Stimulated activated CD4-positive, alpha-beta T cell treated with anti-CD3 and anti-CD28 coated beads, Interleukin-4, amount 100 ng/mL, for 4 hours (primary cell): ENCODE data around the gene CALML3.

Source experiments
- DNase-seq, 2 experiments: peaks; one replicate each; pipeline ENCODE4 v3.0.0-alpha.2; 2020

Gene CALML3

DNA sequence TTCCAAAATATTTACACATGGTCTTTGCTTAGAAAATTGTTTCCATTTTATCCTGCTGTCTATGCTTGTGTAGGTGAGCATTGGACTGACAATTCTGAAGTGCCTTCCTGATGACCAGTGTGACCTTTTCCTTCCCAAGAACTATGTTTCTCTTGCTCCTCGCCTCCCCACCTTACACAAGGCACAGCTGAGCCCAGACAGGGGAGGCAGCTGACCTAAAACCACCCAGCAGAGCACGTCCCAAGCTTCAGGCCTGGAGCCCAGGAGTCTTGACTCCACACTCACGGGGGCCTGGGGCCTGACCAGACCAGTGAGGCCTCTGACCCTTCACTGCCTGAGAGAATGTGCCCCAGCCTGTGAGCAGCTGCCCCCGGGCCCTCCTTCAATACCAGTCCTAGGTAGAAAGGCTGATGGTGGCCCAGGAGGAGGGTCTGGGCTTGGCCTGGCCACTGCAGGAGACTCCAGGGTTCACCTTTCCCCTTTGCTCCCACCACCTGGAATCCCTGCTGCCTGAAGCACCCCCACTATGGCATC, 32.4 kb upstream of the CALML3 start:
- DNase-seq: no peak

DNA sequence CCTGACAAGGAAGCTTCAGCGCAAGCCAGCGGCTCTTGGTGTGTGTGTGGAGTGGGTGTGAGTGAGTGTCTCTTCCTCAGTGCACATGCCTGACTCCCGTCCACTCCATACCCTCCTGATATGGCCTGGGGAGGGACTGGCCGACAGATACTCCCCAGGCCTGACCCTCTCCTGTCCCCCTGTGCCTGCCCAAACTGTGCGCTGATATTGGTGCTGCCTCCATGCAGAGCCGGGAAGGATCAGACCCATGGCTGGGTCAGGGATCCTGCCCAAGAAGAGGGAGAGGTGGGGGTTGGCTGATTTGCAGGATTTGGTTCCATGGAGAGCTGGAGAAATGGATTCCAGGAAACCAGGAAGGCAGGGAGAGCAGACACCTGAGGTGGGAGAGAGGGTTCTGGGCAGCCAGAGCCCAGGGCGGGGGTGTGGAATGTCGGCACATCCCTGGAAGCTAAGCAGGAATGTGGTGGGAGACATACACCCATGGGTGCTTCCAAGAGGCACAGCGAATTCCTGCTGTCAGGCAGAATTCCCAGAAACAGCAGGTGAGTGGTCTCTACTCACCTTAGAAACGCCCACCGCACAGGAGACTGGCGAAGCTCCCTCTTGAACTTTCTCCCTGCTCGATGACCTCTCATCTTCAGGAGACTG, 31.7 kb upstream of the CALML3 start:
- DNase-seq: no peak

DNA sequence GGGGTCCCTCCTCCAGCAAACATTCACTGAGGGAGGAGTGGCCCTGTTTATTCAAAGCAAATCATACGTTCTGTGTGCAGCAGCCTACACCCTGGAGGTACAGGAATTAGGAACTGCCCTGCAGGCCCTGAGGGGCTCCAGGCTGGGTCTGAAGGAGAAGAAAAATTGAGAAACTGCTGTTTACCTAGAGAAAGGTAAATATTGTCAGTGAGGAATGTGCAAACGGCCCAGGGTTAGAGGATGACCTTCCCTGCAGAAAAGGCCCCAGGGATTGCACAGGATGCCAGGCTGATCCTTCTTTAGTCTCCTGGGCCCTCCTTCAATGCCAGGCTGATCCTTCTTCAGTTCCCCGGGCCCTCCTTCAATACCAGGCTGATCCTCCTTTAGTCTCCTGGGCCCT, 31.1 kb upstream of the CALML3 start:
- no peak for DNase-seq

DNA sequence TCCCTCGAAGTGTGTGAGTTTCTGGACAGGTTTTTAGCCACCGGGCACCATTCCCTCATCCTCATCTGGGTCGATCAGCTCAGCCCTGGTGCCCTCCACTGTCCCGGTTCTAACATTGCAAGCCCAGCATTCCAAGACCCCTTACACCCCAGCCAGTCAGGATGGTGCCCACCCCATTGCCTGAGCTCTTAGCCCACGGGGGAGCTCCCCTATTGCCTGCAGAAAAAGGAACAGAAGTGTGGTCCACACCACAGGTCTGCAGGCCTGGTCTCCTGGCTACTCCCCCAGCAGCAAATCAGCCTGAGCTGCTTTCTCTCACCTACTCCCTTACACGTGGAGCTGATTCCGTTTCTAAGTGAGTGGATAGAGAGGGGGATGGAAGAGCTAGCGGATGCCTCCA, 30.1 kb upstream of the CALML3 start:
- no peak for DNase-seq

DNA sequence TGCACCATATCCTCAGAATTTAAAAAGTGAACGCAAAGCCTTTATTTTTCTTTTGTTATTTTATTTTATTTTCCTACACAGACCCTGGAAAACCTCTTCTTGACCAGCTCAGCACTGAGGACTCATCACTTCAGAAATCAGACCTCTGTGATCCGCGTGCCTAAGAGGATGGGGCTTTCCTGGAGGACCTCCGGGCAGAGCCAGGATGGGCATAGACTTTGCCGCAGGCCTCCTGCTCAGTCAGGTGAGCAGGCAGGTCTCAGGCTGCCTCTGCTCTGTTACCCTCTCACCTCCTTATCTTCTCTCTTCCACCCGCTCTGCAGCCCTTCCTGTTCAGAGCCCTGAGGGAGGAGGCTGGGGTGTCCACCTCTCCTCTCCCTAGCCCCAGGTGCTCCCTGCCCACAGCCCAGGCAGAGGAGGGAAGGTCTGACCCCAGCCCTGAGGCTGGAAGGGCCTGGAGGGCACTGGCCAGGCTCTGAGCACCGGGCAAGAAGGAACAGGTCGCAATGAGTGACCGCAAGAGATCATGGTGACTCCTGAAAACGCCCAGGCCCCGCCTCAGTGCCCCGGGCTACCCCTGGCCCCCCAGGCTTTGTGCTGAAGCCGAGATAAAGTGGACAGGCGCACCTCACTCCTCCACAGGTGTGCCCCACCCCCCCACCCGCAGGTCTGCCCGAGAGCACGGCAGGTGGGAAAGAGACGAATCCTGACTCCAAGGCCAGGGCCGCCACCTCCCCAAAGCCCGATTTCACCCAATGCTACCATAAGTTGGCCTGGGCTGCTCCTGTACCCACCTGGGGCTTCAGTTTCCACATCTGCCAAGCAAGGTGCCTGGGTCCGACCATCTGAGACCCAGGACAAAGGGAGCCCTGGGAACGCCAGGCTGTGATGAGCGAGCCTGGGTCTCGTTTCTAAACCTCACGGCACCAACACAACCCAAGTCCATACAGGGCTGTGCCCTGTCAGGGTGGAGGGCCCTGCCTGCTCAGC, 28.2 kb upstream of the CALML3 start:
- no peak for DNase-seq

DNA sequence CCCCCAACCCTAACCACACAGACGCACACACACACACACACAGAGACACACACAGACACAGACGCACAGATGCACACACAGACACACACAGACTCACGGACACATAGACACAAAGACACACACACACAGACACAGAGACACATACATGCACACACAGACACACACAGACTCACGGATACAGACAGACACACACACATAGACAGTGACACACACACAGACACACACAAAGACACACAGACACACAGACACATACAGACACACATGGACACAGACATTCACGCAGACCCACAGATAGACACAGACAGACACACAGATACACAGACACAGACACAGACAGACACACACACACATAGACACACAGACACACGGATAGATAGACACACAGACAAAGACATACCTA, 27.5 kb upstream of the CALML3 start:
- no peak for DNase-seq

DNA sequence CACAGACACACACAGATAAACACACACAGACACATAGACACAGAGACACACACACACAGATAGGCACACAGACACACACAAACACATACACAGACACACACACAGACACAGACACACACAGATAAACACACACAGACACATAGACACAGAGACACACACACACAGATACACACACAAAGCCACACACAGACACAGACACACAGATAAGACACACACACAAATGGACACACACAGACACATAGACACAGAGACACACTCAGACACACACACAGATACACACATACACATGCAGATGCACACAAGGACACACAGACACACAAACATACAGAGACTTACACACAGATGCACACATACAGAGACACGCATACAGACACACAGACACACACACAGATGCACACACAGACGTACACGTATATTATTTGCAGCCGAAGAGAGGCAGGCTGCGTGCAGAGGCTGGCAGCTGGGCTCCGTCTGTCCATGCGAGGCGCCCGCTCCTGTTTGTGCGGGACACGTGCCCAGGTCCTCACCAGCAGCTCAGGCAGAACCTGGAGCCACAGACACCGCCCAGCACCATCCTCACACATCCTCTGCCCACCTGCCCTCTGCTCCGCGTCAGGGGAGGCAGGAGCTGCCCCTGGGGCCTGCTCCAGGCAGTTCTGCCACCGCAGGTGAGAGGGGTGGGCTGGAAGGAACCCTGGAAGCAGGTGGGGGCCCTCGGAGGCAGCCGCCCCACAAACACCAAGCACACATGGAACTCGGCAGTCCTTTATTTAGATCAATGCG, 26.6 kb upstream of the CALML3 start:
- DNase-seq: no peak

DNA sequence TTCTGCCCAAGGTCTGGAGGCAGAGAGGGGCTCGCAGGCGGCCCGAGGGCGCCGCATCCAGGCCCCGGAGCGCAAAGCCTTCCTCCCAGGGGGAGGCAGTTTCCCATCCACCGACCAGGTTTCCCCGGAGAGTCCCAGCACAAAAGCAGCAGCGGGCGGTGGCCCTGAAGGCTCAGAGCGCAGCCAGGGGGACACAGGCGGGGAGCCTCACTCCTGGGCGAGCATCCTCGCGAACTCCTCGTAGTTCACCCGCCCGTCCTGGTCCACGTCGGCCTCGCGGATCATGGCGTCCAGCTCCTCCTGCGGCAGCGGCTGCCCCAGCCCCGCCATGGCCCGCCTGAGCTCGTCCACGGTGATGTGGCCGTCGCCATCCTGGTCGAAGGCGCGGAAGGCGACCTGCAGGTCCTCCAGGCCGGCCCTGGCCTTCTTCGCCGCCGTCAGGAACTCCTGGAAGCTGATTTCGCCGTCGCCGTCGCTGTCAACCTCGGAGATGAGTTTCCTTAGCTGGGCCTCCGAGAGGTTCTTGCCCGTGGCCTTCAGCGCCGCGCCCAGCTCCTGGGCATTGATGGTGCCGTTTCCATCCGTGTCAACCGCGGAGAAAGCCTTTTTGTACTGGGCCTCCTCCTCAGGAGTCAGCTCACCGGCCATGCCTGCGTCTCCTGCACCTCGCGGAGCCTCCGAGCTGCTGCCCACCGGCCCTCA, 25.8 kb upstream of the CALML3 start:
- DNase-seq: no peak

DNA sequence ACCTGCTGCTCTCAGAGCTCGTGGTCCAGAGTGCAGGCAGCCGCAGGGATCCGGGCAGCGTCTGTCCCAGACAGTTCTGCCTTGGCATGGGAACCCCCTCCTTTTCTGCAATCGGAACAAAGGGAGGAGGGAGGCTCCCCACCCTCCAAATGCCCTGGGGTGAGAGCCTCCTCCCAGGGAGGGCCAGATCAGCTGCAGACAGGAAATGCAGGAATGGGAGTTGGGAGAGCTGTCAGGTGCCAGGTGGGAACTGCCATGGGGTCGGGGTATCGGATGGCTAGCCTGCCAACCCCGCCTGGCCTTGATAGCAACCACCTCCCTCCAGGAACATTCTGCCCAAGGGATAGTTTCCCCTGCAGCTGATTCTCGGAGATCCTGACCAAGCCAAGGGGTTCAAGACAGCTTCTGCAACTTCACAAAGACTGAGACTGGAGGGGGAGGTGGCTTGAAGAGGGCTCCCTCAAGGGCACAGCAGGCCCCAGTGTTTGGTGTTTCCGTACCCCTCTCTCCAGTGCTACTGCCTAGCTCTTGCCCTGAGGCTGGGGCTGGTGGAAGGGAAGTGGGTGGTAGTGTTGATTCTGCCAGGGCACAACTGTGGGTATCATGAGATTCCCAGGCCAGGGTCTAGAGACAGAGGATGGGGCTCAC, 25.1 kb upstream of the CALML3 start, which contains the start of gene CALML5:
CALML5 (minus strand) TSS at position 78 of the 648 bp plus-strand sequence. CDS start 132 bp downstream, outside the sequence.
- no peak for DNase-seq

DNA sequence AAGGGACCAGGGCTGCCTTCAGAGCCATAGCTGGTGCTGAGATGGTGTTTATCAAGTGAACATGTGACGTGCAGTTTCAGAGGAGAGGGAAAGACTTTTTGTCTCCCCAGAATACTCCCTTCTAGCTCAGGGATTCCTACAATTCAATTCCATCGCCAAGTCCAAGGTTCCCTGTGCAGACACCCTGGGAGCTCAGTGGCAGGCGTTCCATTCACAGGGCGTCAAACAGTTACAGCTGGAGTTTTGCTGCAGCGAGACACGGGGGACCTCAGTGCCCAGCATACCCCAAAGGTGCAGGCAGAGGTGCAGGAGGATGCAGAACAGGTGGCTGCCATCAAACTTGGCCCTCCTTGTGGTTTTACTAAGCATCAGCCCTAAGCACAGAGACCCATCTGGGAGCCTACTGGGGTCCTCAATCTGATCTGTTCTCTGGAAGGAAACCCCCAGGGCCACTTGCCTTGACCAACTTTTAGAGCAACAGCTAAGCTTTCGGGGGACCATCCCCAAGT, 24.5 kb upstream of the CALML3 start:
- no peak for DNase-seq

DNA sequence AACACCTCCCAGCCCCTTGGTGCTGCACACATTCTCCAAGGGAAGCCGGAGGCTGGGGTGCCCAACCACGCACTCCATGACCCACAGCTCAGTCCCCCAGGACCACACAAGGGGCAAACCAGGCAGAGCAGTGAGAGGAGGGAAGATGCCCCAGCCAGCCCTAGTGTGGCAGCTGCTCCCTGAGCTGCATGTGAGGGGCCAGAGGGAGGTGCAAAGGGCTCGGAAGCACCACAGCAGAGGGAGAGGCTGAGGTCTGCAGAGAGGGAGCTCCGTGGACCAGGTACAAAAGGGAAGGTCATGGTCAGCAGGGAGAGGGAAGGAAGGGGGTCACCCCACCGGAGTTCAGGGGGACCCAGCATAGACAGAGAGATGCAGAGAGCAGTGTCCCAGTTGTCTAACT, 23.9 kb upstream of the CALML3 start:
- DNase-seq: no peak

DNA sequence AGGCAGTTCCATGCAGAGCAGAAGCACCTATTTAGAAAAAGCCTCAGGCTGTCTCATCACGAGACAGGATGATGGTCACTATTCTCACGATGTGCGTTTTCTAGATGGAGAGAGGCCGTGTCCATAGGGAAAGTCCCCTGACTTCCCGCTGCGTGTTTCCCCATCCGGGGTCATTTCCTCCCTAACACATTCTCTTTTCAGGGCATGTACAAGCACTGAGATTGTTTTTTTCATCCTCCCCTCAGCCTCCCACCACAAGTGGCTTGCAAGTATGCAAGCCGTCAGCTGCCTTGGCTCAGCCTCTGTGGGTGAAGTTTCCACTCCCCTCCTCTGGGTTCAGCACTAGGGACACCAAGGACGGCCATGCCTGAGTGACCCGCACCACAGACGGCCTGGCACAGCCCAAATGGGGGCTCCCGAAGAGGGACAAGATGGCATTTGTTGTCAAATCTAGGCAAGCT, 22.7 kb upstream of the CALML3 start:
- DNase-seq: no peak

DNA sequence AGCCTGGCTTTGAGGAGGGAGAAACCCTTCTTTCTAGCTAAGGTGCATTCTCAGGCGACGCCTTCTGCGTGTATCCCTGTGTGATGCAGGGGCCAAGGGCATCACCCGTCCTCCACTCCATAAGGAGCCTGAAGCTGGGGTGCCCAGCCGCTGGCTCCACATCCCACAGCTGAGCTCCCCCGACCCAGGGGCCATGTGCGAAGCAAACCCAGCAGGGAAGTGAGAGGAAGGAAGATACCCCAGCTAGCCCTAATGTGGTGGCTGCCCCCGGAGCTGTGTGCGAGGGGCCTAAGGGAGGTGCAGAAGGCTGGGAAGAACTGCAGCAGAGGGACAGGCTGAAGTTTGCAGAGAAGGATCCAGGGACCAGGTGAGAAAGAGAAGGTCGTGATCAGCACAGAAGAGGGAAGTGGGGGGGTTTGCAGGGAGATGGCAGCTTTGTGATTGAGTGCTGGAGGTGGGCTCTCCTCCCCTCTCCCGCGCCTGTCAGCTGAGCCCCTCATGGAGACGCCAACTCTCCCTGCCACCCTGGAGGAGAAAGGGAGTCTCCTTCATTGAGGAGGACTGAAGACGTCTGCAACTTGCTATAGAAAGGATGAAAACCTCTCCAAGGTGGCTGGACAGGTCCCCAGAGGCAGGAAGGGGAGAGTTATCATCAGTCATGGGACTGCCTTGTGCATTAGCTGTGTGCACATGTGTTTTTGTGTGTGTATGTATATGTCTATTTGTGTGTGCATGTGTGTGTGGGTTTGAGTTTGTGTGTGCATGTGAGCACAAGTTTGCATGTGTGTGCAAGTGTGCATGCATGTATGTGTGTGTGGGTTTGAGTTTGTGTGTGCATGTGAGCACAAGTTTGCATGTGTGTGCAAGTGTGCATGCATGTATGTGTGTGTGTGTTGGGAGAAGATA, 21.9 kb upstream of the CALML3 start:
- no peak for DNase-seq

DNA sequence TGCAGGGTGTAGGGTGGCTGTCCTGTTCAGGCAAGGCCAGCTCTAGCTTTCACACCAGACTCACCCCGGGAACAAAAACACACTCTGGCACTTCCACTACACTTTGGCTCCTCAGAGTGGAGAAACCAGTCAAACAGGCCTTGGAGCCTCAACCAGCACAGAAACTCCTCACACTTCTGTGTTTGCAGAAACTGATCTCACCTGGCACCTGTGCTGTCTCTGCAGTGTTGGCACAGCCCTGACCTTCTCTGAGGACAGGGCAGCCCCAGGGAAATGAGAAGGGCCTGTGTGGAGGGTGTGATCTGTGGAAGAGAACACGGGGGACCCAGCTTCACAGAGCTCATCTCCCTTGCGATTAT, 21.3 kb upstream of the CALML3 start:
- DNase-seq: no peak

DNA sequence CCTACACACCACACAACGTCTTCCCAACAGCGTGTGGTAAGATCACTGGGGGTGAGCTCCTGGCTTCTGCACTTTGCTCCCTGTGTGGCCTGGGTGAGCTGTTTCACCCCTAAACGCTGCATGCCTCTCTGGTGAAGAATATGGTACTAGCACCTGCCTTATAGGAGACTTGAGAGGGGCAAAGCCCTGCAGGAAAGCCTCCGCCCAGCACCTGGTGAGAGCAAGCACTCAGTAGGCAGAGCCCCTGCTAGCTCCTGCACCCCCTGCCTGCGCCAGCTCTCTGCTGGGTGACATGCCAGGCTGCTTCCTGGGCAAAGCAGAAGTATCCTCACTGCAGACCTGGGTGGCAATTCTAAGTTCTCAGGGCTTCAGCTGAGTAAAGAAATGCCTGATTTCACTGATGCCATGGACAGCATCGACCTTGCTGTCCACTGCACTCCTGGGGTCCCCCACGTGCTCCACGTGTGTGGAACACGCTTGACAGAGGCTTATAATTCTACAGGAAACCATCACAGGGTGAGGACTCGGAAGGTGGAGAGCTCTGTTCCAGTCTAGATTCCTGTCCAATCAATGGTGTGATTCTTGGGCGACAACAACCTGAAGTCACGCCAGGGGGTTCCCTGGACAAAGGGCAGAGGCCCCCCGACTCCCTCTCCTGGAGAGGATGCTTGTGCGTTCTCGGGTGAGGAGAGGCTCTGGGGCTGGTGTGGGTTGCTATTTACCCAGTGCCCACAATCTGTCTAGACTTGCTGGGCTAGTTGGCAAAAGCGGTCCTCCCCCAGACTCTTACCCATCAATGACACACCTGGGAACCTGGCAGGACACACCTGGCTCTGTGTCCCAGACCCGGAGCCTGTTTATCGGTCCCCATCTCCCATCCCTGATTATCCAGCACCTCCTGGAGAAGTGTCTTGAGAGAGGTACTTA, 20.4 kb upstream of the CALML3 start:
- no peak for DNase-seq

DNA sequence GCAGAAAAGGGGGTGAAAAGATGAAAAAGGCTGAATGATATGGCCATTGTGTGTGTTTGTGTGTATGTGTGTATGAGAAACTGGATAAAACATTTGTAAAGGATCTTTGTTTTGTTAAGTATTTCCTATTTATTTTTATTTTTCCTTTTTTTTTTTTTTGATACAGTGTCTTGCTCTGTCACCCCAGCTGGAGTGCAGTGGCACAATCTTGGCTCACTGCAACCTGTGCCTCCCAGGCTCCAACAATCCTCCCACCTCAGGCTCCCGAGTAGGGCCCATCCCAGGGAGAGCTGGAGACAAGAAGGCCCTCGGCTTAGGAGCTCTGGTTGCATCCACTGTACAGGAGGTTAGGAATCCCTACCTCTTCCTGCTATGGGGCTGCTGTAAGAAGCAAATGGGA, 18.5 kb upstream of the CALML3 start:
- DNase-seq: no peak

DNA sequence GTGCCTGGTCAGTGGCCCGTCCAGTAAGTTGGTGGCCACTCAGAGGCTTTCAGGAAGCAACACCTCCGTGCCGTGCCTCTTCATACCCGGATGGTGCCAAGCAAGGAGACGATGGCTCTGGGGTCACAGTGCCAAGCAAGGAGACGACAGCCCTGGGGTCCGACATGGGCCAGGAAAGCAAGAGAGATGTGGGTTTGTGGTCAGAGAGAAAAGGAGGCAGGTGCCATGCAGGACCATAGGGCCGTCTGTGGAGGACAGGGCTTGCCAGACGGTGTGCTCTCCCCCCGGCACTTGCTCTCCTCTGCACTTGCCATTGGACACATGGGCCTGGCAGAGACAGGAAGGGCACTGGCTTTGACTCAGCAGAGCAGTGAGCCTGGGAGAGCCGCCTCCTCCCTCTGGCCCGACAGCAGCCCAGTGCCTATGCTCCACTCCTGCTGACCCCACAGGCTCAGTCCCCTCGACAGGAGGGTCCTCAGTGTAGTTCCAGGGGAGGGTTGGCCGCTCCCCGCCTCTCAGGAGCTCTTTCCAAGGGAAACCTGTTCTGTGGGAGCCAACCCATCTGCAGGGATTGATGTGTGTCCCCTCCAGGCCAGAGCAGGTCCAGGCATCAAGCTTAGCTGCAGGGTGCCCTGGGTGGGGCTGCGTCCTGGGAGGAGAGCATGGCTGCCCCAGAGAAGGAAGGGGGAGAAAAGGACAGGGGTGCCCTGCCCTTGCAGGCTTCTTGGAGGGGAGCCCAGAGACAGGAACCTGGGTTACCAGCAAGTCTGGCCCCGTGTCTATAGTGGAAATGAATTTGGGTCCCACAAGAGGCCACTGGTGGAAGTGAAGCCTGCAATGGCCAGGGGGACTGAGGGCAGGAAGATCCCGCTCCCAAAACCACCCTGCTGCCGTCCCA, 17.8 kb upstream of the CALML3 start:
- DNase-seq: no peak

DNA sequence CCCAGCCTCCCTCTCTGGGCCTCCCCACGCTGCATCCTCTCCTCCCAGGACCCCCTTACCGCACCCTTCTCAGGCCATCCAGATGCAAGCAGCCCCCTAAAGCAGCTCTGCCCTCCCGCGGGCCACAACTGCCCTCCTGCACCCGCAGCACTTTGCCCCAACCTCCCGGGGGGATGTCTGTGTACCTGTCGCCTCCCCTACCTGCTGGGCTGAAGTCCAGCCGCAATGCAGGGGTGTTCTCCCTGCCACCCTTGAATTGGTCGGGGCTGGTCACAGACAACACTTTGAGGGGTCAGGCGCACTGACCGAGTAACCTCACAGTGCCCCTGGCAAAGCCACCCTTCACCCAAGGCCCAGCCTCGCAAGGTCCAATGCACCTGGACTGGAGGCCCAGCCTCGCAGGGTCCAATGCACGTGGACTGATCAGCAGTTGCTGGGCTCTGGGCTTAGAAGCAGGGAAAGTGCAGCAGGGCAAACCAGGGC, 17.1 kb upstream of the CALML3 start:
- no peak for DNase-seq
